A673 (cell line): ENCODE data around the gene OR51E1. TPM values are rescaled to one million over a fixed set of nuclear protein-coding genes. Genes with fewer than 3 reads are reported as not detected.

Experiments used
- BruUV-seq: library from RNA; stranded (reverse); fragments of 400-500 nt; replicated peaks from 2 replicates; lab custom pipeline; 2021; lab: Mats Ljungman, UMichigan
- CTCF ChIA-PET: fragments of 300-600 bp; sonication (Branson Sonifier 250); formaldehyde crosslinking; loops from one replicate; lab custom pipeline; 2022; ENCODE audit warnings: antibody characterized with exemption; lab: Charles Lee
- POLR2A ChIA-PET: fragments of 300-600 bp; sonication (Branson Sonifier 250); formaldehyde crosslinking; loops from one replicate; lab custom pipeline; 2022; ENCODE audit warnings: antibody characterized with exemption; ENCODE audit not compliant: low non-redundant PET; lab: Charles Lee
- DNase-seq: peaks from one replicate; pipeline ENCODE4 v3.0.0-alpha.2; 2015; ENCODE audit warnings: low spot score
- H3K27ac ChIP-seq: fragments of 200-600 bp; sonication (generic); 2 replicates; pipeline ENCODE4 v1.5.1; 2016; ENCODE audit warnings: mixed run types, low read depth, mild to moderate bottlenecking, mixed read lengths, antibody characterized with exemption, low read length; ENCODE audit not compliant: poor library complexity, severe bottlenecking
- H3K27me3 ChIP-seq: fragments of 200-600 bp; sonication (generic); replicated peaks from 2 replicates; pipeline ENCODE4 v1.6.1; 2017; ENCODE audit warnings: mixed run types, low read depth, mild to moderate bottlenecking, mixed read lengths, antibody characterized with exemption, low read length; ENCODE audit not compliant: insufficient read depth, poor library complexity
- H3K36me3 ChIP-seq: fragments of 200-600 bp; sonication (generic); 2 replicates; pipeline ENCODE4 v1.6.1; 2016; ENCODE audit warnings: mixed run types, mild to moderate bottlenecking, mixed read lengths, antibody characterized with exemption, low read length; ENCODE audit not compliant: insufficient read depth, poor library complexity, severe bottlenecking
- H3K4me1 ChIP-seq: fragments of 200-600 bp; sonication (generic); 2 replicates; pipeline ENCODE4 v1.6.1; 2017; ENCODE audit warnings: mixed run types, mild to moderate bottlenecking, mixed read lengths, antibody characterized with exemption, low read length; ENCODE audit not compliant: insufficient read depth, poor library complexity, severe bottlenecking
- H3K4me3 ChIP-seq: fragments of 200-600 bp; sonication (generic); 2 replicates; pipeline ENCODE4 v1.5.1; 2016; ENCODE audit warnings: low read depth, mixed run types, mild to moderate bottlenecking, mixed read lengths, low read length; ENCODE audit not compliant: poor library complexity, severe bottlenecking
- H3K9me3 ChIP-seq: fragments of 200-600 bp; sonication (generic); 2 replicates; pipeline ENCODE4 v1.6.1; 2016; ENCODE audit warnings: mixed run types, low read depth, mild to moderate bottlenecking, mixed read lengths, antibody characterized with exemption, low read length; ENCODE audit not compliant: poor library complexity, severe bottlenecking
- EZH2 ChIP-seq: fragments of 200-600 bp; sonication (generic); IDR thresholded peaks from 2 replicates; pipeline ENCODE4 v1.6.1; 2017; ENCODE audit warnings: borderline replicate concordance, low read depth, mild to moderate bottlenecking, mixed read lengths, antibody characterized with exemption, low read length; ENCODE audit not compliant: poor library complexity, severe bottlenecking
- intact Hi-C: fragments of 100-400 bp; cut with micrococcal nuclease; formaldehyde crosslinking; loops from one replicate; pipeline ENCODE4 v1.10.0; 2022; ENCODE audit not compliant: unreplicated experiment
- total RNA-seq: library from RNA; stranded (reverse); gene quantifications from 2 replicates; pipeline ENCODE4 v1.2.3, GENCODE V29; 2021
- TF ChIP-seq, protein P1 (sequence below): fragments of 300-800, 200-600 bp; sonication (generic); conservative IDR thresholded peaks from 2 replicates; pipeline ENCODE4 v1.5.1; 2017; ENCODE audit warnings: low read depth, mild to moderate bottlenecking, antibody characterized with exemption, low read length, moderate library complexity, mixed read lengths

Gene OR51E1
- total RNA-seq, 1 experiment from 2014 or later = not detected

DNA sequence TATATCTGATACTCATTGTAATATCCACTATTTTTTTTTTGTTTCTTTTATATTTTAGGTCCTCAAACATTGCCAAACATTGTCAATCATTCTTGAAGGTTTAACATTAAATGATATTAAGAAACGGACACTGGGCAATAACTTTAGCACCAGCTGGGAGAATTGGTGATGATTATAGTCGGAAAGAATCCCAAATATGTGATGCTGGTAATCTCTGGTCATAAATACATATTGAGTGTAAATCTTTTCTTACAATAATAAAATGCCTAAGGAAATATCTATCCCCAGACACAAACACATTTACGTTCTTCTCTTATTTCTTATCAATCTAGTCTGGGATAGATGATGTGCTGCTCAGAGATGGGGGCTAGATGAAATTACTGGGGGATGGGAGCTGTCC is 28.7 kb downstream of the OR51E1 start:
- no peak for DNase-seq
- Histone ChIP-seq H3K4me1 (peaks cover 9% of the 10 kb centered on the region), H3K27ac (no peak overlapping the region), H3K36me3 (no peaks in the 10 kb centered on the region), H3K9me3 (no peaks in the 10 kb centered on the region), H3K27me3 (no peaks in the 10 kb centered on the region), H3K4me3 (no peak overlapping the region)
- ChIA-PET POLR2A (no interaction called here), CTCF (no interaction called here)
- no TSS peak for BruUV-seq
- TF ChIP-seq, protein P1, sequence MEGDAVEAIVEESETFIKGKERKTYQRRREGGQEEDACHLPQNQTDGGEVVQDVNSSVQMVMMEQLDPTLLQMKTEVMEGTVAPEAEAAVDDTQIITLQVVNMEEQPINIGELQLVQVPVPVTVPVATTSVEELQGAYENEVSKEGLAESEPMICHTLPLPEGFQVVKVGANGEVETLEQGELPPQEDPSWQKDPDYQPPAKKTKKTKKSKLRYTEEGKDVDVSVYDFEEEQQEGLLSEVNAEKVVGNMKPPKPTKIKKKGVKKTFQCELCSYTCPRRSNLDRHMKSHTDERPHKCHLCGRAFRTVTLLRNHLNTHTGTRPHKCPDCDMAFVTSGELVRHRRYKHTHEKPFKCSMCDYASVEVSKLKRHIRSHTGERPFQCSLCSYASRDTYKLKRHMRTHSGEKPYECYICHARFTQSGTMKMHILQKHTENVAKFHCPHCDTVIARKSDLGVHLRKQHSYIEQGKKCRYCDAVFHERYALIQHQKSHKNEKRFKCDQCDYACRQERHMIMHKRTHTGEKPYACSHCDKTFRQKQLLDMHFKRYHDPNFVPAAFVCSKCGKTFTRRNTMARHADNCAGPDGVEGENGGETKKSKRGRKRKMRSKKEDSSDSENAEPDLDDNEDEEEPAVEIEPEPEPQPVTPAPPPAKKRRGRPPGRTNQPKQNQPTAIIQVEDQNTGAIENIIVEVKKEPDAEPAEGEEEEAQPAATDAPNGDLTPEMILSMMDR = no peak
- no peak for TF ChIP-seq EZH2
- intact Hi-C loops = no loop called here

DNA sequence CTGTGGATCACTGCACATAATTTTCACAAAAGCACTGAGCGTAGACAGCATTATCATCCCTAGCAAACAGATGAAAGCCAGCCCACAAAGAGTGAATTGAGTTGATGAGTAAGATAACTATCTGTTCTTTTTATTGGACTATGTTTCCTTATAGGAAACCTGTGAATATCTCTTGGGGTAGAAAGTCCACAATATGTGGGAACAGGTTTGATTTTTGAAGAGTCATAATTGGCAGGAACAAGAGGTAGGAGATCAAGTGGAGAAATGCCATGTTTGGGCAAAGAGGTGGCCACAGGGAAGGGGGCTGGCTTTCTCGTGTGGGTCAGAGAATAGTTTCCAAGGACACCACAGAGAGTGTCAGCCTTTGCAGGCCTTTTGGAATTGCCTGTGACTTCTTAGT is 30.0 kb downstream of the OR51E1 start:
- BruUV-seq = no TSS peak
- DNase-seq = no peak
- Histone ChIP-seq H3K4me3 (no peak overlapping the region), H3K4me1 (peaks cover 9% of the 10 kb centered on the region), H3K9me3 (no peaks in the 10 kb centered on the region), H3K27ac (no peak overlapping the region), H3K27me3 (no peaks in the 10 kb centered on the region), H3K36me3 (no peaks in the 10 kb centered on the region)
- ChIA-PET CTCF (no interaction called here), POLR2A (no interaction called here)
- no peak for TF ChIP-seq EZH2
- TF ChIP-seq, protein P1 = no peak
- intact Hi-C loops = no loop called here

DNA sequence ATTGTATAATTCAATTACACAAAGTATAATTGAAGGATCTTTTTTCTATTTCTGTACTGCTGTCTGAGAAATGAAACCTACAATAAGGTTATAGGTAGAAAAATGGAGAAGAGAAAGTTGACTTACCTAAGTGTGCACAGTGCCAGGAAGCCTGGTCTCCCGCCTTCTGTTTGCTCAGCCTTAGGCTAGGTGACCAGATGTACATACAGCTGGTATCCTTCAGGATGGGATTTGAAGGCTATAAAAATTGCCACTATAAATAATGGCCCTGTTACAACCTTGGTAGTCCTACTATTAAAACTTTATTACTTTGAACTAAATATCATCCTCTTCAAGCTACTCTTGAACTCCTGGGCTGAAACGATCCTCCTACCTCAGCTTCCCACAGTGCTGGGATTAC is 34.2 kb downstream of the OR51E1 start:
- Histone ChIP-seq H3K36me3 (no peaks in the 10 kb centered on the region), H3K9me3 (no peaks in the 10 kb centered on the region), H3K27me3 (no peaks in the 10 kb centered on the region), H3K4me3 (no peak overlapping the region), H3K4me1 (peaks cover 19% of the 10 kb centered on the region), H3K27ac (no peak overlapping the region)
- CTCF ChIA-PET = no interaction called here
- POLR2A ChIA-PET = no interaction called here
- TF ChIP-seq, protein P1 = no peak
- no peak for TF ChIP-seq EZH2
- no TSS peak for BruUV-seq
- intact Hi-C loops = no loop called here
- DNase-seq = no peak
